ENCODE results near the gene TESK2.

The TESK2 gene

DNA sequence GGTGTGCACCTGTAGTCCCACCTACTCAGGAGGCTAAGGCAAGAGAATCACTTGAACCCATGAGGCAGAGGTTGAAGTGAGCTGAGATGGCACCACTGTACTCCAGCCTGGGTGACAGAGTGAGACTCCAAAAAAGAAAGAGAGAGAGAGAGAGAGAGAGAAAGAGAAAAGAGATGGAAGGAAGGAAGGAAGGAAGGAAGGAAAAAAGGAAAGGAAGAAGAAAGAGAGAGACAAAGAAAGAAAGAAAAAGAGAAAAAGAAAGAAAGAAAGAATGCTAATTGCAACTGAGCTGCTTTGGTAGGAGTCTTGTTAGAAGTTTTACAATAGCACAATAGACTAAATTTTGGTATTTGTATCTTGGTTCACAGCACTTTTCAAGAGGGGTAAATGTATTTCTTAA, 25.7 kb downstream of the TESK2 start:
- DNase-seq: no peak

DNA sequence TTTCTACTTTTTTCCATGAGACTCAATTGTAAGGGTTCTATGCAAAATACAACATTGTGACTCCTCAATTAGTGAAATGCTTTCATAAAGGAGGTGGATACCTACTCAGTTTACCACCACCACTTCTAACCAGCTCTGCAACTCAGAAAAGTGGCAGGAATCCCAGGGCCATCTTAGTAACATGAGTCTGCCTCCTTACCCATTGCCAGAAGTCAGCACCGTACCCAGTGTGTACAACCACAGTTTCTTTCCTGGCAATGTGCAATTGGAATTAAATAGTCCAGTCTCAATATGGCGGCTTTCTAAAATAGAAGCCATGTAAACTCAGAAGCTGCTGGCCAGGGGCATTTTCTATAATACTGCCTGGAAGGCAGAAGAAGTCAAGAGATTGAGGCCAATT, 32.1 kb downstream of the TESK2 start:
- no peak for DNase-seq

DNA sequence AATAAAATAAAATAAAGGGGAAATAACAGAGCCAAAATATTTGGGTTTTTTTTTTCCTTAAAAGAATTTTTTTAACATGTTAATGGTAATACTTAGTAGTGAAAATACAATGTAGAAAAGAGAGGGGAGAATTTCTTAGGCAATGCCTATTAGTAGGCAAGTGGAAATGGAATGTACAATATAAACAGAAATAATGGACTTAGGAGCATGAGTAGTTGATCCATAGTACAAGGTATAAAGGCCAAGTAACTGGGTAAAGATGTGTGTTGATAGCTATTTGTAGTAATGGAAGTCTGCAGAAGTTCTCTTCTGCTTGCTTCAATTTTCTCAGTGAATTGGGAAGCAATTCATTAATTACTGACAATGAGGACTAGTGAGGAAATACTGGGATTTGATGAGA, 34.4 kb downstream of the TESK2 start:
- no peak for DNase-seq

DNA sequence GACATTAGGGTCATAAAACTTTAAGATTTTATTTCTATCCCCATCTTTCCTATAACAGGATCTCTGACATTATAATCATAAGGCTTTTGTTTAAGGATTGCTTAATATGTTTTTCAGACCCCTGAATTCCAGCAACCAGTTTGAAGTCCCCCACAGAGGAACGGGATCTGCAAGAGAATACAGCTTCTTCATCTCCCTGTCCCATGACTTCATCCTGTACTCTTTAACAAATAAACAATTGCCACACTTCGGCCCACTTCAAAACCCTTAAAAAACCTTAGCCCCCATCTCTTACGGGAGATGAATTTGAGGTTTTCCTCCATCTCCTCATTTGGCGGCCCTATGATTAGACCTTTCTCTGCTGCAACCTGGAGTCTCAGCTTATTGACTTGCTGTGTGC, 35.8 kb downstream of the TESK2 start:
- no peak for DNase-seq

DNA sequence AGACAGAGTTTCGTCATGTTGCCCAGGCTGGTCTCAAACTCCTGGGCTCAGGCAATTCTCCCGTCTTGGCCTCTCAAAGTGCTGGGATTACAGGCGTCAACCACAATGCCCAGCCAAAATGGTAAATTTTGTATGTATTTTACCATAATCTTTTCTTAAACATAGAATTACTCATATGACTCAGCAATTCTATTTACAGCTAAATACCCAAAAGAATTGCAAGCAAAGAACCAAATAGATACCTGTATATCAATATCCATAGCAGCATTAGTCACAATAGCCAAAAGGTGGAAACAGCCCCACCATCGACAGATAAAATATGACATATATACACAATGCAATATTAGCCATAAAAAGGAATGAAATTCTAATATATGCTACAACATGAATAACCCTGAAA, 36.5 kb downstream of the TESK2 start:
- DNase-seq: no peak

DNA sequence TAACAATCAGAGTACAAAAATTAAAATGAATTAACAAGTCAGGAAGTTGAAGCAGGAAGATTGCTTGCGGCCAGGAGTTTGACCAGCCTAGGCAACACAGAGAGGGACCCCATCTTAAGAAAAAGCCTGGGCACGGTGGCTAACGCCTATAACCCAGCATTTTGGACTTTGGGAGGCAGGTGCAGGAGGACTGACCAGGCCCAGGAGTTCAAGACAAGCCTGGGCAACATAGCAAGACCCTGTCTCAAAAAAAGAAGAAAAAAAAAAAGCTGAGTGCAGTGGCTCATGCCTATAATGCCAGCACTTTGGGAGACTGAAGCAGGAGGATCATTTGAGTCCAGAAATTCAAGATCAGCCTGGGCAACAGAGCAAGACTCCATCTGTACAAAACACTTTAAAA, 38.5 kb downstream of the TESK2 start:
- no peak for DNase-seq

DNA sequence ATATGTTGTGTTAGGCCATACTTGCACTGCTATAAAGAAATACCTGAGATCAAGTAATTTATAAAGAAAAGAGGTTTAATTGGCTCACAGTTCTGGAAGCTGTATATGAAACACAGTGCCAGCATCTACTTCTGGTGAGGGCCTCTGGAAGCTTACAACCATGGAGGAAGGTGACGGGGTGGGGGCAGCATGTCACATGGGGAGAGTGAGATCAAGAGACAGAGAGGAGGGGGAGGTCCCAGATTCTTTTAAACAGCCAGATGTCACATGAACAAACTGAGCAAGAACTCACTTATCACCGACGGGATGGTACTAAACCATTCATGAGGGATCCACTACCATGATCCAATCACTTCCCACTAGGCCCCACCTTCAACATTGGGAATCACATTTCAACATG, 42.6 kb downstream of the TESK2 start:
- DNase-seq: no peak

DNA sequence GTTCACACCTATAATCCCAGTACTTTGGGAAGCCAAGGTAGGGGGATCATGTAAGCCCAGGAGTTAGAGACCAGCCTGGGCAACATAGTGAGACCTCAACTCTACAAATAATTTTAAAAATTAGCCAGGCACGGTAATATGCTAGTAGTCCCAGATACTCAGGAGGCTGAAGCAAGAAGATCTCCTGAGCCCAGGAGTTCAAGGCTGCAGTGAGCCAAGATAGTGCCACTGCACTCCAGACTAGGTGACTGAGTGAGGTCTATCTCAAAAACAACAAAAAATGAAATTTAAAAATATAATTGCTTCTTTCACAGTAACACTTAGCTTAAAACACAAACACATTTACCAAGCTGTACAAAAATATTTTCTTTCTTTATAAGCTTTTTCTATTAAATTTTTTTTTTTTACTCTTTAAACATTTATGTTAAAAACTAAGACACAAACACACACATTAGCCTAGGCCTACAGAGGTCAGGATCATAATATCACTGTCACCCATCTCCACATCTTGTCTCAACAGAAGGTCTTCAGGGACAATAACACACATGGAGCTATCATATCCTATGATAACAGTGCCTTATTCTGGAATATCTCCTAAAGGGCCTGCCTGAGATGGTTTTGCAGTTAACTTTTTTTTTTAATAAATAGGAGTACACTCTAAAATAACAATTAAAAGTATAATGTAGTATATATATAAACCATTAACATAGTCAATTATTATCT, 43.9 kb downstream of the TESK2 start:
- no peak for DNase-seq

DNA sequence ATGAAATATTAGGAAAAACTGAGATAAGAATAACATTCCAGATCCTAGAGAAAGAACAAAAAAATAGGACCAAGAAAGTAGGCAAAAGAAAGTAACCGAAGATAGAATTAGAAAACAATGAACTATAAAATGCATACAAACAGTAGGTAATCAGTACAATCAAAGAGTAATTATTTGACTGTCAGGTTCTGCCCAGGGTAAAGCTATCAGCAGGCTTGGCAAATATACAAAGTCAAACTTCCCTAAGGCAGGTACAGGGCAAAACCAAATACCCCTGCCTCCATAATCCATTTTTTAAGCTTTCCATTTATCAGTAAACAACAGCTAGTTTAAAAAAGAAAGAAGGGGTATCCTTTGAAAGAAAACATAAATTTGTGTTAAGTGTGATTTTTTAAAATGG, 44.4 kb downstream of the TESK2 start:
- DNase-seq: no peak

DNA sequence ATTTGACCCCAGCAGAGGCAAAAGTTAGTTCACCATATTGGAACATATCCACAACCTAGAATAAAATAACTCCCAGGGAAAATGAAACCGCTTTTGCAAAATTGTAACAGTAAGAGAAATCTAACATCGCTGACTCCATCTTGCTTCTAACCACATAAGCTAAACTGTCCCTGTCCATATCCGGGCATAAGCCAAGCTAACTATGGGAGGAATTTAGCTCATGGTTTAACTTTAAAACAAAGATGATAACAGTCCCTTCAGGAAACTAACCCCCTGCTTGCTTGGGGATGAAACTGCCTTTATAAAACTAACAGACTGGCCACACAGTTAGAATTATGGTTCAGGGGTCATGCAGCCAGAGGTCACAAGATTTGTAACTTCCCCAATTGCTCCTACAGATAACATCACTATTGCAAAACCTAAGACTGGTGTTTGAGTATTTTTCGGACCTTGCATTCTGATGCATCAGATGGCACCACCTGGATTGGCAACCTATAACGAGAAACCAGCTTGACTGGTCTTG, 46.3 kb downstream of the TESK2 start:
- no peak for DNase-seq

DNA sequence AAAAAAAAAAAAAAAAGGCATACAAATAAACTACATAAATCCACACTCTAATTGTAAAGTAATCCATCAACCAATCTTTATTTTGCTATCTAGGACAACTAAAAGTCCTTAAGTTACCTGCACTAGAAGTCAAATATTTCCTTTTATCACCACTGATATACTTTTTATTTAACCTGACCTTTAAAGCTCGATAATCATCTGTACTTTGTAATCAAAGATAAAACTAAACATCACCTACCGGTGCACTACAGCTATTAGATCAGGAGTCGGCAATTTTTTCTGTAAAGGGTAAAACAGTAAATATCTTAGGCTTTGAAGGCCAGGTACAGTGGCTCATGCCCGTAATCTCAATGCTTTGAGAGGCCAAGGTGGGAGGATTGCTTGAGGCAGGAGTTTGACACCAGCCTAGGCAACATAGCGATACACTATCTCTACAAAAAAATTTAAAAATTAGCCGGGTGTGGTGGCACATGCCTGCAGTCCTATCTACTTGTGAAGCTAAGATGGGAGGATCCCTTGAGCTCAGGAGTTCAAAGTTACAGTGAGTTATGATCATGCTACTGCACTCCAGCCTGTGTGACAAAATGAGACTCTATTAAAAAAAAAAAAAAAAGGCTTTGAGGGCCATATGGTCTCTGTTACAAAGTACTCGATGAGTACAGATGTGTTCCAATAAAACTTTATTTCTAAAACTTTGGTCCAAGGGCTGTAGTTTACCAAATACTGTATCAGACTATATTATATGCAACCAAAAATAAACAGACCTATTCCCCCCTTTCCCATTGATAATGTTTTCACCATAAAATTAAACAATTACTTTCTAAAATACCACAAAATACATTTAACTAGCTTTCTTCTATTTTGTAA, 47.1 kb downstream of the TESK2 start:
- DNase-seq: no peak

DNA sequence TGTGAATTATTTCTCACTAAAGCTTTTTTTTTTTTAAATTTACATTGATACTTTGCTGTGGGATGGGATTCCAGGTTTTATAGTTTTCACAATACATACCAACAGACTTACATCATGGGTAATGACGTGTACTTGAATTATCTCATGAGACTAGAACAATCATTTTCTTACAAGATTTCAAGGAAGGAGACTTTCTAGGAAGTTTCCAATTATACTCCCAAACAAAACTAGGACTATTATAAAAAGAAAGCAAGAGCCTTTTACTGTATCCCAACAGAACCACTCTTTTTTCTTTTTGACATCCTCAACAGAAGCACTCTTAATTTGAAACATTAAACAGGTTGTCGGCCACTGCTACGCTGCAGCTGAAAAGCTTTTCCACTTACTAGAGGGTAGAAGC, 48.7 kb downstream of the TESK2 start:
- DNase-seq: no peak

DNA sequence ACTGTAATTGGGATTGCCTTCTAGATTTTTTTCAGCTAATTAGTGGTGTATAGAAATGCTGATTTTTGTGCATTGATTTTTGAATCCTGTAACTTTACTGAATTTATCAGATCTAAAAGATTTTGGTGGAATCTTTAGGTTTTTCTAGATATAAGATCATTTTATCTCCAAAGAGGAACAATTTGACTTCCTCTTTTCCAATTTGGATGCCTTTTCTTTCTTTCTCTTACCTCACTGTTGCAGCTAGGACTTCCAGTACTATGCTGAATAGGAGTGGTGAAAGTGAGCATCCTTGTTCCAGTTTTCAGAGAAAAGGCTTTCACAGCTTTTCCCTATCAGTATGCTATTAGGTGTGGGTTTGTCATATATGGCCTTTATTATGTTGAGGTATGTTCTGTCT, 53.6 kb downstream of the TESK2 start:
- DNase-seq: no peak

DNA sequence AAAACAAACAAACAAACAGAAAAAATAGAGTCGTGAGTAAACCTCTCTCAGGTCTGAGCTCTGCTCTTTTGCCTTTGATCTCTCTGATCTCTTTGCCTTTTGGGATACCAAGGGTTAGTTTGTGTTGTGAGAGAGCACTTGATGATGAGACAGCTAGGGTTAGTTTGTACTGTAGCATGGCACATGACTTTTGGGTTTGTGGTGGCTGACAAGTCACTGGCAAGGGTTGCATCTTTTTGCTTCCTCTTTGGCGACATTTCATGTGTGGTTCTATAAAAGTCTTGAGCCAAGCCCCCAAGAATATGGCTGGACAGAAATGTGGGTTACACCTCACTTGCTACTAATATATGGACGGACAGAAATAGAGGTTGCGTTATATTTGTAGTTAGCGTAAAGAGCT, 60.5 kb downstream of the TESK2 start:
- no peak for DNase-seq

DNA sequence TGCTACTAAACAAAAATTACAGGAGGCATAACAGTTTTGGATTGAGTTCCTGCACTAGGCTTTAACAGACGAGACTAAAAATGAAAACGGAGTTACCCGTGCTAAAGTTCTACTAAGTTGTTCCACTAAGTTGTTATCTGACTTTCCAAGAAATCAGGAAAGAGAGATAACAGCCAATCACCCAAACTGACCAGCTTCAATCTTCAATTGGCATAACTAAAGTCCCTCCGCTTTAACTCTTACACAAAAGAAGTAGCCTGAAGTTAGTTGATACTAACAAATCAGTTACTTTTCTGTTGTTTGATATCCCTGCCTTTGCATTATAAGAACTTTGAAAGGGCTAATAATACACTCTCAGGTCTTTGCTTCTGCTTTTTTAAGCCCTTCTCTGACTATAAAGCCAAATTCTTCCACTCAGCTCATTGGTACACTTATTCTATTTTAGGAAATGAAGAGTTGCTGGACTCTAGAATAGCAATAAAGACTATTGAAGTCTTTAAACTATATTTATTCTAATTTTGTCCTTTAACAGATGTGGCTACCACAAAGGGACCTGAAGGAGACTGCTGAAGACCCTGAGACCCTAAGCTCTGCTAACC, 61.3 kb downstream of the TESK2 start:
- DNase-seq: no peak

DNA sequence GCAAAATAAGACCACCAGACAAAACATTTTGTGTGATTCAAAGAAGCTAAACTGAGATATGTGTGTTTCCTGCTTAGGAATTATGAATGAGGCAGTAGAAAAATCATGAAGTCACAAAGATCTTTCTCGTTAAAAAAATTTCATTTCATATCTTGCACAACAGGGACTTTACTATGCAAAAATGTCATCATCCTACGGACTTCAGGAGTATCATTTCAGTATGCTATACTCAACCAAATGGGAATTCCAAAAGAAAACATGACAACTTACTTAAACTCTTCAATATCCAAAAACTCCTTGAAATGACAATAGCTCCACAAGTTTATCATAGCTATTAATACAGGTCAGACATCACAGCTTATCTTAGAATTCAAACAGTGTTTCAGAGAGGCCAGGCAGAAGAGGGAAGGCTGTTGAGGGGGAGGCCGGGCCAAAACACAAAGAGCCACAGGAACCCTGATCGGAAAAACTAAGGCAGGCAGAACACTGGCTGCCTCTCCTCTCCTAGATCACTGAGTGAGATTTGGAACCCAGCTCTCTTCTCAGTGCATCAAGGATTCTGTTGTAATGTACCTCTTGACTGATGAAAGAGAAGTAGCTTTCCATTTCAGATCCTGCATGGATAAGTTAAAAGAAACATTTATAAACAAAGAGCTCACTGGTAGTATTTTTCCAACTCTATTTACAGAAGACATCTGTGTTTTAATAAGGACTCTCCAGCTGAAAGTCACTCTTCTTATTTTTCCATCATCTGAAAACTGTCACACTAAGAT, 66.9 kb downstream of the TESK2 start:
- no peak for DNase-seq

DNA sequence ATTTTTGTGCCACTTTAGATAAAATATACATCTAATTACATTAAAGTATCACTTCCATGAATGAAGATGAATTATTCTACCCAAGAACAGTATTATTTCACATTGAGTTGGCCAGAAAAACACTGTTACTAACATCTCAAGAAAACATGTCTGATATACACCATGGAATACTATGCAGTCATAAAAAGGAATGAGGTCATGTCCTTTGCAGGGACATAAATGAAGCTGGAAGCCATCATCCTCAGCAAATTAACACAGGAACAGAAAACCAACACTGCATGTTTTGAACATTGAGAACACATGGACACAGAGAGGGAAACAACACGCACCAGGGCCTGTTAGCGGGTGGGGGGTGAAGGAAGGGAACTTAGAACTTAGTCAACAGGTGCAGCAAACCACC, 69.0 kb downstream of the TESK2 start:
- DNase-seq: no peak

DNA sequence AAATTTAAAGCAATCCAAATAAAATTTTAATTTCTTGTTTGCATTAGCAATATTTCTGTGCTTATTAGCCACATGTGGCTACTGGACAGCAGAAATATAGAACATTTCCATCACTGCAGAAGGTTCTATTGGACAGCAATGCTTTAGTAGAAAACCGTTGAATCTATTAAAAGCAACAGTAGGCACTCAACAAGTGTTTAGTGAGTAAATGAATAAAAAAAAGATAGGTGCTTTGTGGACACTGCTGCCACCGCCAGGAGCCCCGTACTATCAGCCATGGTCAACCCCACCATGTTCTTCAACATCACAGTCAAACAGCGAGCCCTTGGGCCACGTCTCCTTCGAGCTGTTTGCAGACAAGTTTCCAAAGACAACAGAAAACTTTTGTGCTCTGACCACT, 76.2 kb downstream of the TESK2 start:
- DNase-seq: no peak

DNA sequence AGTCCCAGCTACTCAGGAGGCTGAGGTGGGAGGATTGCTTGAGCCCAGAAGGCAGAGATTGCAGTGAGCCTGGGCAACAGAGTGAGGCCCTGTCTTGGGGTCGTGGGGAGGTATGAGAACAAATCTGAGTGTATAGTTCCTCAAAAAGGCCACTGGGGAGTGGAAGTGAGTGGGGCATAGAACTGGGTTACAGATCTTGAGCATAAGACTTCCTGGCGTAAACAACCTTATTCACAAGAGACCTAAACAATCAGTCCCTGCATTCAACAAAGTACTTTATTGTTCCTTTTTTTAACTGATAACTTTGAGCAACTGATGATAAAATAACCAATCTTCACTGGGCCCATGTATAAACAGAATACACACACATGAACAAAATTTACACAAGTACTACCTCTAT, 78.1 kb downstream of the TESK2 start:
- no peak for DNase-seq

DNA sequence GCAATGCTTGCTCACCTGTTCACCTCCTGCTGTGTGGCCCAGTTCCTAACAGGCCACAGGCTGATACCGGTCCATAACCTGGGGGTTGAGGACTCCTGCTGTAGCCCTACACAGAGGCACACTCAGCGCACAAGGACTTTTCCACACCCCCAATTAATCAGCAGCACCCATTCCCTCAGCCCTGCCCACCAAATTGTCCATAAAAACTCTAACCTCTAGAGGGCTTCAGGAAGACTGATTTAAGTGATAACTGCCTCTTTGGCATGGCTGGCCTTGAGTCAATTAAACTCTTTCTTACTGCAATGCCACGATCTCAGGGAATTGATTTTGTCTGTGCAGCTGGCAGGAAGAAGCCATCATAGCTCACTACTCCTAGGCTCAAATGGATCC, 79.5 kb downstream of the TESK2 start:
- no peak for DNase-seq

DNA sequence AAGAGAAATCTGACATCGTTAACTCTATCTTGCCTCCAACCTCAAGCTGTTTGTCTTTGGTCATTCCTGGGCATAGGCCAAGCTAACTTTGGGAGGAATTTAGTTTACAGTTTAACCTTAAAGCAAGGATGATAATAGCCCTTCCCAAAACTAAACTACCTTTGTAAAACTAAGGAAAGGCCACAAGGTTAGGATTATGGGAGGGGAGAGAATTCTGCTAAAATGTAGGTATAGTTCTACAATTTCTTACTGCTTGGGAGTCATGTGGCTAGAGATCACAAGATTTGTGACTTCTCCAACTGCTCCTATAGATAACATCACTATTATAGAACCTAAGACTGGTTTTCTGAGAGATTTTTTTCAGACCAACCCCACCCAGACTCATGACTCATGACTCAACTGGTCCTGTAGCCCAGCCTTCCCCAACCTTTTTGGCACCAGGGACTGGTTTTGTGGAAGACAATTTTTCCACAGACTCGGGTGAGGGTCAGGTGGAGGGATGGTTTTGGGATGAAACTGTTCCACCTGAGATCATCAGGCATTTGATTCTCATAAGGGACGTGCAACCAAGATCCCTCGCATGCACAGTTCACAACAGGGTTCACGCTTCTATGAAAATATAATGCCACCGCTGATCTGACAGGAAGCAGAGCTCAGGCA, 80.0 kb downstream of the TESK2 start:
- no peak for DNase-seq

DNA sequence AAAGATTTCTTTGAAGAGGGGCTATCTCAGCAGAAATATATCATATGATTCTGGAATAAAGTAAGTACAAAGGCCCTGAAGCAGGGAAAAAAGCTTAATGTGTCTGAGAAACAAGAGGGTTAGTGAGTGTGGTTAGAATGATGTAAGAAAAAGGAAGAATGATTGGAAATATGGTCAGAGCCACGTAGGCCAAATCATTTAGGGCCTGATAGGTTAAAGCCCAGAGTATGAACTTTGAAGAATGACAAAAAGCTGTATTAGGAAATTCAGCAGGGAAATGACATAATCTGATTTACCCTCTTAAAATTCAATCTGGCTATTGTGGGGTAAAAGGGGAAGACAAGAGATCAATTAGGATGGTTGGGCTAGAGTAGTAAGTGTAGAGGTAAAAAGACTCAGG, 81.7 kb downstream of the TESK2 start:
- peak; percentile 12 for DNase-seq
